H1 (cell line): ENCODE results near the gene SPINK1. TPM values are rescaled to one million over a fixed set of nuclear protein-coding genes. Genes with fewer than 3 reads are reported as not detected.
A peak's percentile ranks its signal among the peaks of the same experiment; 100 is the strongest.

ENCODE experiments used
- CTCF ChIA-PET: fragments of 300-600 bp; sonication (Branson Sonifier 250); formaldehyde crosslinking; loops from one replicate; lab custom pipeline; 2021; ENCODE audit not compliant: partially characterized antibody; lab: Charles Lee
- POLR2A ChIA-PET: fragments of 300-600 bp; sonication (Branson Sonifier 250); formaldehyde crosslinking; loops from one replicate; lab custom pipeline; 2021; ENCODE audit warnings: inconsistent platforms; ENCODE audit not compliant: partially characterized antibody; lab: Charles Lee
- DNase-seq, 2 experiments: peaks; one replicate each; pipeline versions ENCODE4 v3.0.0 to v3.0.0-alpha.2; 2010 to 2022; ENCODE audit warnings: low spot score in 2 of 2, low read depth in 1 of 2, mixed read lengths in 1 of 2
- FAIRE-seq: peaks from 2 replicates; lab custom pipeline; 2011; peaks lifted over from hg19 to GRCh38; lab: Jason Lieb, UNC
- H2AFZ ChIP-seq: 2 replicates; pipeline ENCODE4 v1.8.1; 2012; ENCODE audit warnings: low read length, inconsistent platforms
- H2AK5ac ChIP-seq: 2 replicates; pipeline ENCODE4 v1.6.1; 2013; ENCODE audit warnings: low read depth, low read length
- H2BK120ac ChIP-seq: replicated peaks from 2 replicates; pipeline ENCODE3; 2013; ENCODE audit warnings: low read depth, low read length, inconsistent platforms
- H2BK12ac ChIP-seq: 2 replicates; pipeline ENCODE4 v1.6.1; 2013; ENCODE audit warnings: low read depth, low read length
- H2BK15ac ChIP-seq: 2 replicates; pipeline ENCODE4 v1.6.1; 2013; ENCODE audit warnings: low read length
- H2BK20ac ChIP-seq: 2 replicates; pipeline ENCODE4 v1.6.1; 2013; ENCODE audit warnings: low read length
- H2BK5ac ChIP-seq: 2 replicates; pipeline ENCODE4 v1.6.1; 2013; ENCODE audit warnings: low read depth, low read length
- H3K14ac ChIP-seq: 2 replicates; pipeline ENCODE4 v1.6.1; 2013; ENCODE audit warnings: inconsistent platforms; ENCODE audit not compliant: insufficient read length
- H3K18ac ChIP-seq: 2 replicates; pipeline ENCODE4 v1.6.1; 2013; ENCODE audit warnings: low read length; ENCODE audit errors: extremely low read depth
- H3K23ac ChIP-seq: 2 replicates; pipeline ENCODE4 v1.6.1; 2013; ENCODE audit warnings: inconsistent platforms; ENCODE audit not compliant: insufficient read length
- H3K23me2 ChIP-seq: 2 replicates; pipeline ENCODE4 v1.6.1; 2013; ENCODE audit warnings: low read depth, low read length
- H3K27ac ChIP-seq: 2 replicates; pipeline ENCODE4 v1.6.1; 2011; ENCODE audit warnings: low read depth, low read length, inconsistent platforms
- H3K27me3 ChIP-seq, 4 experiments: replicated peaks in 1 of 4; 1 replicate in 1 of 4; 2 replicates in 3 of 4; pipeline versions ENCODE4 v1.6.1 to v1.8.1; 2011 to 2013; ENCODE audit warnings: low read length in 3 of 4, mild to moderate bottlenecking in 3 of 4, inconsistent platforms in 2 of 4, mixed read lengths in 2 of 4, moderate library complexity in 1 of 4; ENCODE audit not compliant: control insufficient read depth in 3 of 4, insufficient read depth in 3 of 4; ENCODE audit errors: extremely low read depth in 1 of 4
- H3K36me3 ChIP-seq, 4 experiments: 2 replicates each; pipeline versions ENCODE4 v1.6.1 to v1.8.1; 2011 to 2013; ENCODE audit warnings: mild to moderate bottlenecking in 4 of 4, low read length in 3 of 4, moderate library complexity in 2 of 4, control low read depth in 1 of 4, inconsistent platforms in 1 of 4; ENCODE audit not compliant: insufficient read depth in 4 of 4, control insufficient read depth in 2 of 4
- H3K4ac ChIP-seq: replicated peaks from 2 replicates; pipeline ENCODE3; 2013; ENCODE audit warnings: low read length, low read depth, mixed read lengths, inconsistent platforms; ENCODE audit not compliant: insufficient read length
- H3K4me1 ChIP-seq, 4 experiments: replicated peaks in 1 of 4; 1 replicate in 1 of 4; 2 replicates in 3 of 4; pipeline versions ENCODE4 v1.6.1 to v1.8.1; 2011 to 2013; ENCODE audit warnings: low read length in 3 of 4, inconsistent platforms in 2 of 4, mixed read lengths in 1 of 4; ENCODE audit not compliant: insufficient read depth in 4 of 4, control insufficient read depth in 3 of 4
- H3K4me2 ChIP-seq, 2 experiments: 2 replicates each; pipeline versions ENCODE4 v1.6.1 to v1.8.1; 2011 to 2013; ENCODE audit warnings: low read depth in 2 of 2, low read length in 2 of 2, control low read depth in 1 of 2, inconsistent platforms in 1 of 2, mild to moderate bottlenecking in 1 of 2; ENCODE audit not compliant: insufficient read depth in 1 of 2
- H3K4me3 ChIP-seq, 4 experiments: fragments of 200-600, 300-600 bp in 1 of 4; sonication (generic), shearing (Covaris generic), sonication (Bioruptor Twin) in 1 of 4; 2 replicates each; pipeline versions ENCODE4 v1.5.1 to v1.8.1; 2011 to 2016; ENCODE audit warnings: low read length in 4 of 4, low read depth in 3 of 4, control low read depth in 2 of 4, inconsistent platforms in 2 of 4, mild to moderate bottlenecking in 2 of 4, mixed read lengths in 1 of 4, moderate library complexity in 1 of 4; ENCODE audit not compliant: insufficient read depth in 2 of 4; ENCODE audit errors: extremely low read depth in 1 of 4
- H3K56ac ChIP-seq: replicated peaks from 2 replicates; pipeline ENCODE3; 2013; ENCODE audit warnings: low read depth, mild to moderate bottlenecking, mixed read lengths, low read length, inconsistent platforms; ENCODE audit not compliant: insufficient read length
- H3K79me1 ChIP-seq: 2 replicates; pipeline ENCODE4 v1.6.1; 2013; ENCODE audit warnings: low read depth, low read length, control low read depth
- H3K79me2 ChIP-seq, 2 experiments: 2 replicates each; pipeline versions ENCODE4 v1.6.1 to v1.8.1; 2012 to 2013; ENCODE audit warnings: low read length in 2 of 2, mild to moderate bottlenecking in 2 of 2, inconsistent platforms in 1 of 2; ENCODE audit not compliant: insufficient read depth in 2 of 2, control insufficient read depth in 1 of 2
- H3K9ac ChIP-seq, 4 experiments: replicated peaks in 1 of 4; 1 replicate in 1 of 4; 2 replicates in 3 of 4; pipeline versions ENCODE4 v1.6.1 to v1.8.1; 2011 to 2013; ENCODE audit warnings: low read depth in 3 of 4, low read length in 3 of 4, control low read depth in 2 of 4, mild to moderate bottlenecking in 2 of 4, moderate library complexity in 2 of 4, inconsistent platforms in 1 of 4; ENCODE audit errors: extremely low read depth in 1 of 4
- H3K9me3 ChIP-seq, 2 experiments: 2 replicates each; pipeline versions ENCODE4 v1.6.1 to v1.8.1; 2012 to 2013; ENCODE audit warnings: mild to moderate bottlenecking in 2 of 2, moderate library complexity in 2 of 2, control low read depth in 1 of 2, inconsistent platforms in 1 of 2, low read depth in 1 of 2, low read length in 1 of 2, mixed read lengths in 1 of 2; ENCODE audit not compliant: insufficient read depth in 2 of 2
- H4K20me1 ChIP-seq, 2 experiments: replicated peaks in 1 of 2; 2 replicates each; pipeline versions ENCODE3 to v1.8.1; 2011 to 2013; ENCODE audit warnings: inconsistent platforms in 2 of 2, low read length in 2 of 2, mild to moderate bottlenecking in 1 of 2; ENCODE audit not compliant: insufficient read depth in 2 of 2, control insufficient read depth in 1 of 2
- H4K5ac ChIP-seq: 2 replicates; pipeline ENCODE4 v1.6.1; 2013; ENCODE audit warnings: low read length, low read depth, mixed read lengths, inconsistent platforms; ENCODE audit not compliant: insufficient read length
- H4K8ac ChIP-seq: 2 replicates; pipeline ENCODE4 v1.8.0; 2013; ENCODE audit warnings: mild to moderate bottlenecking, moderate library complexity, low read length, inconsistent platforms; ENCODE audit not compliant: insufficient read depth; ENCODE audit errors: extremely low read depth
- H4K91ac ChIP-seq: replicated peaks from 2 replicates; pipeline ENCODE3; 2013; ENCODE audit warnings: low read length, mixed read lengths, inconsistent platforms; ENCODE audit not compliant: insufficient read length
- CHD1 ChIP-seq: IDR thresholded peaks from 2 replicates; pipeline ENCODE4 v1.6.1; 2012; ENCODE audit warnings: low read depth, low read length, improper control_type of control experiment
- CHD2 ChIP-seq: IDR thresholded peaks from 2 replicates; pipeline ENCODE4 v1.6.1; 2012; ENCODE audit warnings: low read length, improper control_type of control experiment
- EGR1 ChIP-seq: IDR thresholded peaks from 2 replicates; pipeline ENCODE4 v1.6.1; 2011; ENCODE audit warnings: low read depth, low read length, borderline replicate concordance
- JUND ChIP-seq: IDR thresholded peaks from 2 replicates; pipeline ENCODE4 v1.6.1; 2011; ENCODE audit warnings: mild to moderate bottlenecking, improper control_type of control experiment, low read length
- KDM4A ChIP-seq: IDR thresholded peaks from one replicate; pipeline ENCODE4 v1.7.1; 2012; ENCODE audit warnings: low read depth, mild to moderate bottlenecking, moderate library complexity, low read length, inconsistent platforms; ENCODE audit not compliant: severe bottlenecking
- NRF1 ChIP-seq: IDR thresholded peaks from 2 replicates; pipeline ENCODE4 v1.6.1; 2011; ENCODE audit warnings: mild to moderate bottlenecking, low read depth, low read length, improper control_type of control experiment
- POLR2A ChIP-seq, 2 experiments: IDR thresholded peaks; 1 replicate in 1 of 2; 2 replicates in 1 of 2; pipeline ENCODE4 v1.6.1; 2011; ENCODE audit warnings: low read depth in 2 of 2, low read length in 2 of 2, mild to moderate bottlenecking in 2 of 2; ENCODE audit errors: control extremely low read depth in 1 of 2
- TAF1 ChIP-seq: IDR thresholded peaks from 2 replicates; pipeline ENCODE4 v1.6.1; 2011; ENCODE audit warnings: mild to moderate bottlenecking, low read depth, low read length
- TBP ChIP-seq: IDR thresholded peaks from 2 replicates; pipeline ENCODE4 v1.6.1; 2011; ENCODE audit warnings: low read depth, low read length, improper control_type of control experiment
- WGBS, 2 experiments: shearing (Covaris generic) in 1 of 2; methylation state at CpG; one replicate each; pipeline versions ENCODE4 v1.1.6 to v1.1.7; 2013 to 2015; ENCODE audit warnings: low lambda C conversion rate in 2 of 2, mixed read lengths in 2 of 2, inconsistent platforms in 1 of 2, low coverage in 1 of 2, missing lambda C conversion rate in 1 of 2; ENCODE audit not compliant: insufficient replicate concordance in 2 of 2, insufficient coverage in 1 of 2, insufficient read length in 1 of 2; ENCODE audit errors: extremely low coverage in 1 of 2, missing lambda C conversion rate in 1 of 2; 5-methylcytosine and 5-hydroxymethylcytosine counted together
- polyA plus RNA-seq, 7 experiments: library from polyadenylated mRNA; depleted of rRNA in 3 of 7; stranded (reverse) in 5 of 7; unstranded in 2 of 7; fragments of >200 nt in 5 of 7; fragments of 200-250 nt in 2 of 7; gene quantifications; 1 replicate in 5 of 7; 2 replicates in 1 of 7; 4 replicates in 1 of 7; pipeline versions ENCODE4 v1.2.1 to v1.2.3, GENCODE V29; 2011 to 2013; ENCODE audit warnings: missing spikeins in 2 of 7, mixed read lengths in 2 of 7
- total RNA-seq: library from RNA; stranded (reverse); fragmentation: NEBNext Ultra II Directional; extraction: Animal tissue kit (Norgen Biotek cat#: 25700); gene quantifications from 2 replicates; pipeline ENCODE4 v1.2.1, GENCODE V29; 2021

SPINK1 gene
- total and polyA plus RNA-seq, 2 of the 8 experiments (the other 6 are each of a cell fraction or from before 2014, with no cell fraction given), result 0.48 to 1.3 TPM

GRCh38 chr5:147780924-147781573 lies 50.4 kb downstream of the SPINK1 start:
- Histone ChIP-seq H2BK12ac (no peak overlapping the region), H3K18ac (no peak overlapping the region; the same call in 1 of the 2 replicates), H3K9ac (peak overlapping the region in 1 of 4 experiments; percentile 37; a peak in 2 of 7 replicates), H4K8ac (no peak overlapping the region), H2AFZ (no peak overlapping the region), H2BK5ac (no peak overlapping the region), H2AK5ac (no peak overlapping the region), H3K27ac (0 out of 2 replicates have a peak overlapping the region, but pooled peaks have one; percentile 3), H3K4me1 (peaks cover 0 to 5% (median 2%) of the 10 kb centered on the region in 4 experiments; a peak in 2 of 7 replicates), H3K14ac (no peak overlapping the region), H4K91ac (no peak overlapping the region), H3K36me3 (peaks cover 0 to 8% (median 0%) of the 10 kb centered on the region in 4 experiments; a peak in 2 of 8 replicates), H4K20me1 (no peaks in the 10 kb centered on the region), H2BK20ac (no peak overlapping the region), H3K23me2 (peaks cover 5% of the 10 kb centered on the region; the same call in 1 of the 2 replicates), H3K23ac (no peak overlapping the region), H3K79me1 (no peaks in the 10 kb centered on the region), H2BK120ac (no peak overlapping the region), H2BK15ac (no peak overlapping the region), H3K56ac (no peak overlapping the region), H3K4me3 (peak overlapping the region; percentile 85 to 87 (median 86)), H3K27me3 (peaks cover 0 to 2% (median 0%) of the 10 kb centered on the region in 4 experiments; a peak in 1 of 7 replicates), H3K4me2 (peak overlapping the region; percentile 76 to 94), H3K4ac (no peak overlapping the region), H4K5ac (no peak overlapping the region), H3K79me2 (peaks cover 0 to 57% of the 10 kb centered on the region in 2 experiments; a peak in 2 of 4 replicates), H3K9me3 (peaks cover 2 to 6% of the 10 kb centered on the region in 2 experiments; a peak in 2 of 4 replicates)
- ChIA-PET CTCF (interaction anchor here (2.5 kb wide), 1 partner anchor 42 kb away, joined by 6 read pairs; no protein-coding TSS in a partner anchor), POLR2A (interaction anchor here (0.8 to 1.7 kb wide), 4 partner anchors 13 to 166 kb away, joined by 3 to 6 read pairs (median 4); no protein-coding TSS in a partner anchor)
- 10% methylated on average over 5 of the region's 5 CpGs; no CpG with 5 or more reads in 1 of the 2 experiments for WGBS, 2 experiments
- DNase-seq (no peak), FAIRE-seq (peak; percentile 55)
- no peak for TF ChIP-seq TAF1
- TF ChIP-seq NRF1, result no peak
- no peak for TF ChIP-seq JUND
- TF ChIP-seq EGR1, result no peak
- TF ChIP-seq KDM4A, result no peak
- 0 out of 3 replicates have a peak, but pooled peaks of 1 of the 2 experiments have one; percentile 22 for TF ChIP-seq POLR2A (IDR thresholded peaks at IDR 0.05; ENCODE audit: control extremely low read depth in 1 of 2, low read depth in 2 of 2, low read length in 2 of 2)
- TF ChIP-seq TBP, result no peak
- TF ChIP-seq CHD1, result no peak
- no peak for TF ChIP-seq CHD2
